Islet of Langerhans (tissue), 1 donor: Measurements from ENCODE around the gene HSD17B11.
"Not testable (repeated sequence)": the region's sequence is repeated elsewhere in the genome, so short reads cannot be mapped to it uniquely, and the experiment has no call there.

ENCODE experiments used
- FAIRE-seq: peaks from one replicate; lab custom pipeline; 2011; peaks lifted over from hg19 to GRCh38; lab: Jason Lieb, UNC

The HSD17B11 gene

GRCh38 chr4:87405211-87405820 lies 14.3 kb upstream of the HSD17B11 start:
- FAIRE-seq: no peak

DNA sequence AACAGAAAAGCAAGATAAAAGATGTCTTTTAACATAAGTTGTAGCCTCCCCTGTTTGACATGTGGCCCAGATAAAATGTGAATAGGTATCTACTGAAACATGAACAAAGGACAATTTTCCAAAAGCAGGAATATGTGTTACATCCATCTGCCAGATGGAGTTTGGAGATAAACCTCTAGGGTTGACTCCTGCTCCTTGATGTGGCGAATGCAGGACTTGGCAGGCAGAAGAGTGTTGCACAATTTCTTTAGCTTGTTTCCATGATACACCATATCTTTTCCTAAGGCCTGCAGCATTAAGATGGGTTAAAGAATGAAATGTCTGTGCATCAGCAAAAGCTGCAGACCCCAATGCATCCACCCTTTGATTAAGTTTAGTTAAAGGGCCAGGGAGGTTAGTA lies 12.7 kb upstream of the HSD17B11 start:
- not testable (repeated sequence) for FAIRE-seq

DNA sequence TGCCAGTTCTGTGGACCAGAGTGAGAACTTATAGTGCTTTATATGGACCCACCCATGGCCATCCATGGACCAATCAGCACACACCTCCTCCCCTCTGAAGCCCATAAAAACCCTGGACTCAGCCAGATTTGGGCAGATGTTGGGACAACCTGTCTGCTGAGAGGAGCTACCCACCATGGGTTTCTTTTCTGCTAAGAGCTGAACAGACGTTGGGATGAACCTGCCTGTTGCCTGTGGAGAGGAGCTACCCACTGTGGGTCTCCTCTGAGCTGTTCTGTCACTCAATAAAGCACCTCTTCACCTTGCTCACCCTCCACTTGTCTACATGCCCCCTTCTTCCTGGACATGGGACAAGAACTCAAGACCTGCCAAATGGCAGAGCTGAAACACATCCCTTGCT lies 9.0 kb upstream of the HSD17B11 start:
- no peak for FAIRE-seq

- no peak for FAIRE-seq
Observed at GRCh38 chr4:87399148-87399547, 8.2 kb upstream of the HSD17B11 start.

DNA sequence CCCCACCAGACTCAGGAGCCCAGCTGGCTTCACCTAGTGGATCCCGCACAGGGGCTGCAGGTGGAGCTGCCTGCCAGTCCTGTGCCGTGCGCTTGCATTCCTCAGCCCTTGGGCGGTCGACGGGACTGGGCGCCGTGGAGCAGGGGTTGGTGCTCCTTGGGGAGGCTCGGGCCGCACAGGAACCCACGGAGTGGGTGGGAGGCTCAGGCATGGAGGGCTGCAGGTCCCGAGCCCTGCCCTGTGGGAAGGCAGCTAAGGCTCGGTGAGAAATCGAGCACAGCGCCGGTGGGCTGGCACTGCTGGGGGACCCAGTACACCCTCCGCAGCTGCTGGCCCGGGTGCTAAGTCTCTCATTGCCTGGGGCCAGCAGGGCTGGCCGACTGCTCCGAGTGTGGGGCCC lies 4.9 kb upstream of the HSD17B11 start:
- FAIRE-seq: not testable (repeated sequence)

DNA sequence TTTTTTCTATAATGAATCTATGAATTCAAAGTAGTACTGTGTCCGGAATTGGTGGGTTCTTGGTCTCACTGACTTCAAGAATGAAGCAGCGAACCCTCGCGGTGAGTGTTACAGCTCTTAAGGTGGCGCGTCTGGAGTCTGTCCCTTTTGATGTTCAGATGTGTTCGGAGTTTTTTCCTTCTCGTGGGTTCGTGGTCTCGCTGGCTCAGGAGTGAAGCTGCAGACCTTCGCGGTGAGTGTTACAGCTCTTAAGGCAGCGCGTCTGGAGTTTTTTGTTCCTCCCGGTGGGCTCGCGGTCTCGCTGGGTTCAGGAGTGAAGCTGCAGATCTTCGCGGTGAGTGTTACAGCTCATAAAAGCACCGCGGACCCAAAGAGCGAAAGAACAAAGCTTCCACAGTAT lies 4.1 kb upstream of the HSD17B11 start:
- not testable (repeated sequence) for FAIRE-seq

GRCh38 chr4:87392183-87392582 lies 1.2 kb upstream of the HSD17B11 start:
- FAIRE-seq: no peak

DNA sequence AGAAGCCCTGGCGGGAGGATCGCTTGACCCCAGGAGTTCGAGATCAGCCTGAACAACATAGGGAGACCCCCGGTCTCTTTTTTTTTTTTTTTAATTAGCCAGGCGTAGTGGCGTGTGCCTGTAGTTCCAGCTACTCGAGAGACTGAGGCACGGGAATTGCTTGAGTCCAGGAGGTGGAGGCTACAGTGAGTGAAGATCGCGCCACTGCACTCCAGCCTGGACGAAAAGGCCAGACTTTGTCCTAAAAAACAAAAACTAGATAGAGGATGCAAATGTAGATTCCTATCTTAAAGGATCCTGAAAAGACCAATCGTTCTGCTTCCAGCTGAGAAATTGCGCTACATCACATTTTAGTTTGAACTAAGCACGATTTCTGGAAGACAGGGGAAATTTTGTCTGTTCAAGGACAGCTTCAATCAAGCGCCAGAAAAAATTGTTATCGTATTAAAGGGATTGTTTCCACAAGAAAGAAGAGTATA lies 627 bp upstream of the HSD17B11 start:
- no peak for FAIRE-seq

GRCh38 chr4:87390551-87390890 lies 467 bp downstream of the HSD17B11 start:
- peak; percentile 66 for FAIRE-seq

GRCh38 chr4:87390055-87390454 lies 933 bp downstream of the HSD17B11 start:
- FAIRE-seq: not testable (repeated sequence)

- no peak for FAIRE-seq
Observed at GRCh38 chr4:87388901-87389300, 2.1 kb downstream of the HSD17B11 start.

DNA sequence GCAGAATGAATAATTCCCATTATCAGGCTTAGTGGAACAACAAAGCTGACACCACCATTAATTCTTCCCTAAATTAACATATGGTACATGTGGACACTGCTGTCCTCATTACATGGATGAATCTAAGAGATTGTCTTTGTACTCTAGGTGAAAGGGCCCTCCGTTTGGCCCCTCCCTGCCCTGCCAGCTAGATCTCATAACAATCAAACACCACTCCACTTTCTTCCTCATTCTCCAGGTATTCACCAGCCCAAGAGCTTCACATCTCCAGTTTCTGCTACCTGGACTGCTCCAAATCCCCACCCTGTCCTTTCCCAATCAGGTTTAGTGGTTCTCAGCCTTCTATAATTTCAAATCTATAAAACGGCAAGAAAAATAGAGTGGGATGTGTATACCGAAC lies 3.8 kb downstream of the HSD17B11 start:
- no peak for FAIRE-seq

DNA sequence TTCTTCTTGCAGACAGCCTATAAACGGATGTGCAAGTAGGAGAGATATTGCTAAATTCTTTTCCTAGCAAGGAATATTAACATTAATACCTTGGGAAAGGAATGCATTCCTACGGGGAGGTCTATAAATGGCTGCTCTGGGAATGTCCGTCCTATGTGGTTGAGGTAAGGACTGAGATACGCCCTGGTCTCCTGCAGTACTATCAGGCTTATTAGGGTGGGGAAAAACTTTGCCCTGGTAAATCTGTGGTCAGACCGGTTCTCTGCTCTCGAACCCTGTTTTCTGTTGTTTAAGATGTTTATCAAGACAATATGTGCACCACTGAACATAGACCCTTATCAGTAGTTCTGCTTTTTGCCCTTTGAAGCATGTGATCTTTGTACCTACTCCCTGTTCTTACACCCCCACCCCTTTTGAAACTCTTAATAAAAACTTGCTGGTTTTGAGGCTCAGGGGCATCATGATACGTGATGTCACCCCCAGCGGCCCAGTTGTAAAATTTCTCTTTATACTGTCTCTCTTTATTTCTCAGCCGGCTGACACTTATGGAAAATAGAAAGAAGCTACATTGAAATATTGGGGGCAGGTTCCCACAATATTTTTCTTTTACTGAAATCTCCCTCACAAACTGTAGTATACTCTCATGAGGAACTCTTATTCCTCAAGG lies 6.4 kb downstream of the HSD17B11 start:
- not testable (repeated sequence) for FAIRE-seq

DNA sequence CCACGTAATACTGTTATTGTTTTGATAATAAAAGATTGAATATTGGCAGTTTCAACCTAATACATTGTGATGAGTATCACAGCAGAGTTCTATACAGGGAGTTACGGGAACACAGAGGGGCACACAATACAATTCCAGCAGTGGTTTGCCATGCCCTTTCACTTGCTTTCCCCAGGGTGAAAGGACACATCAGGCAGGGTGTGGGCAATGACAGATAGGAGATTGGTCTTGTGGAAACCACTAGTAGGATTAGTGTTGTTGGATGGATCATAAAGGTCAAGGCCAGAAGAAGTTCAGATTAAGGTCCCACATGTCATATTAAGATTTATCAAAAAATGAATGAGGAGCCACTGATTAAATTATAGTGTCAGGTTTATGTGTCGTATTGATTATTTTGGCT lies 8.1 kb downstream of the HSD17B11 start:
- FAIRE-seq: no peak

- no peak for FAIRE-seq
Observed at GRCh38 chr4:87382116-87382515, 8.9 kb downstream of the HSD17B11 start.

GRCh38 chr4:87377816-87378215 lies 13.2 kb downstream of the HSD17B11 start:
- FAIRE-seq: no peak

DNA sequence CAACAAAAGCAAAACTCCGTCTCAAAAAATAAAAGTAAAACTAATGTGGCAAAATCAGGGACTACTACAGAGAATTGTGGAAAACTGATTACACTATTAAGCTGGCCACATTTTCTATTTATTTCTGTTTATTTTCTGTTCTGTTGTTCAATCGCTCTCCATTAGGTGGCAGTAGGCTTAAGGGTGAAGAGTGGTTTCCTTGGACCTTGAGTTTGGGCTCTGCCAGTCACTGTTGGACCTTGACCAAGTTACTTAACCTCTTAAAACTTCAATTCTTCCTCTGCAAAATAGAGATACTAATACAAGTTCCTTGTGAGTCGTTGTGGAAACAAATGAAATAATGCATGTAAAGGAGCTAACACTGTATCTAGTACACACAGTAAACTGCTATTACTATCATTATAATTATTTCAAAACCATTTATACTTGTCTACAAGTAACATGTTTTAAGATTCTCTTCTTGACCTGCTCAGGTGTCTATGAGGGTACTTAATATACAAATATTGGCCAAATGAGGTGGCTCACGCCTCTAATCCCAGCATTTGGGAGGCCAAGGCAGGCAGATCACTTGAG lies 15.2 kb downstream of the HSD17B11 start:
- peak; percentile 92 for FAIRE-seq

- no peak for FAIRE-seq
Observed at GRCh38 chr4:87370068-87370467, 20.9 kb downstream of the HSD17B11 start.

DNA sequence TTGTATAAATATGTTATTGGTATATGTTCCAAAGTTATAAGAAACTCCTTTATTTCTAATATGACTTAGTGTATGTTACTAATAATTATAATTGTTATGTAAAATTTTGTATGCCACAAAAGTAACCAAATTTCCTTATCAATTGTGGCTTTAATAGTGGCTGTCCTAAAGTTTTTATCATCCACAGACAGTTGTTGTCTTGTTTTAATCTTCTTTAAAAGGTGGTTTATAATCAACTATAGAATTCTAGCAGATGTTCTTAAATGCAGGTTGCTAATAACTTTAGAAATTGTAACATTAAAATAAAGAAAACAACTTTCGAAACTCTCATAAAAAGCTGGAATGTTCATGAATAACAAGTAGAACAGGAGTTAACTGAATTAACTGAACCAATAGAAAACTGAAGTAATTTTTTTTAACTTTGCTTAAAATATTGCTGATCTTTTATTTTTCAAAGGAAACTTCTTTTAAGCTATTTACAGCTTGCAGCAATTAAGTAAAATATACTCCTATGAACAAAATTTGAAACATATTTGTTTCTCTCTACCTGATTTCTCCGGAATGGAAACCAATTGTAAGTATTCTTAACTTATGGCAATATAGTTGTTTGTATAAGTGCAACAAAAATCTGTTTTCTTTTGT lies 24.3 kb downstream of the HSD17B11 start:
- no peak for FAIRE-seq

DNA sequence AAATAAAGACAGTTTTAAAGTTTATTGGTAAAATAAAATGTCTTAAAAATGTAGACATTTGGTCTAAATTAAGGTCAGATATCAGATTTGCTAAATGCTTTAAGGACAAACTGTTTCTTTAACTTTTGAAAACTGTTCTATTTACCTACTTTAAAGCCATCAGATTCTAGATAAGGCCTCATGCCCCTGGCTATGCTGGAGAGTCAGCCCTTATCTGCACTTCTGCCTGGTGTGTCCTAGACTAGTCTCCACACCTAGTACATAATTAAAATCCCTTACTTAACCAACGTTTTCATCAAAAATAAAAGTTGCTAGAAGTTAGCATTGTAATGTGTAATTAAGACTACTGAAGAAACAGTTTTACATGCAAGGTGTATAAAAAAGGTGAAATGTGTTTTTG lies 25.6 kb downstream of the HSD17B11 start:
- FAIRE-seq: no peak

GRCh38 chr4:87363552-87363951 lies 27.4 kb downstream of the HSD17B11 start:
- no peak for FAIRE-seq

DNA sequence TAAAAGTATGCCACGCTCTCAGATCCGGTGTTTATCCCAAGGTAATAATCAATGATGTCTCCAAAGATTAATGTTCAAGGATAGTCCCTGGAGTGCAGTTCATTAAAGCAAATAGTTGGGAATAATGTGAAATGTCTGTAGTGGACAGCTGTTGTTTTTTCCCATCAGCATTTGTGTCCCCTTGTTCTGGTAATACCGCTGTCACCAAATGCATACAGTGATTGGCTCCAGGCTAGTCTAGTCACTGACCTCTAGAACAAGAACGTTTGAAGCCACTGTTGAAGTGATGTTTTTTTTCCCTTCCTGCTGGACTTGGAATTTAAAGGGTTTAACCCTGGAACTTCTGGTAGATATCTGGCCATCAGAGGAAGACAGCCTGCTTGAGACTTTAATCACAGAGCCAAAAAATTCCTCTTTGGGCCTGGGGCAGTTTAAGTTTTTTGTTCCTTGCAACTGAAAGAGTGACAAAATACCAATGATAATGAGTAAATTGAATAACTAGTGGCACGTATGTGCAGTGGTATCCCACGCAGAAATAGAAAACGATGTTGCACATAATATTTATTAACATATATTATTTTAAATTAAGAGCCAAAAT lies 30.6 kb downstream of the HSD17B11 start:
- FAIRE-seq: no peak

DNA sequence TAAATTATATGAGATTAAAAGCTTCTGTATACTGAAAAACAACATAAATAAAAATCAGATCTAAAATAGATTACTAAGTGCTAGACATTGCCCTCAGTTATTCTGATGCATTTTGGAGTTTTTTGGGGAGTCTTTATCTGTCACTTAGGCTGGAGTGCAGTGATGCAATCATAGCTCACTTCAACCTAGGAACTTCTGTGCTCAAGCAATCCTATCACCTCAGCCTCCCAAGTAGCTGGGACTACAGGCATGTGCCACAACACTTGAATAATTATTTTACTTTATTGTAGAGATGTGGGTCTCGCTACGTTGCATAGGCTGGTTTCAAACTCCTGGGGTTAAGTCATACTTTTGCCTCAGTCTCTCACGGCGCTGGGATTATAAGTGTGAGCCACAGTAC lies 31.7 kb downstream of the HSD17B11 start:
- FAIRE-seq: no peak
